Aorta (tissue), 5 donors: ENCODE results near the gene HEG1. TPM values are rescaled to one million over a fixed set of nuclear protein-coding genes. Genes with fewer than 3 reads are reported as not detected.
"Not testable (repeated sequence)": the region's sequence is repeated elsewhere in the genome, so short reads cannot be mapped to it uniquely, and the experiment has no call there.

Experiments
- ATAC-seq: fragments of 200-7000 bp; cut with Tn5 transposase; one replicate; pipeline ENCODE4 v1.9.1; 2022; ENCODE audit warnings: moderate library complexity; ENCODE audit not compliant: low FRiP score
- DNase-seq, 2 donors: peaks; one replicate each; pipeline ENCODE4 v3.0.0-alpha.2; 2020
- H3K27ac ChIP-seq, 2 donors: one replicate each; pipeline ENCODE4 v1.5.1; 2013; ENCODE audit warnings: low read length in 2 of 2, mild to moderate bottlenecking in 2 of 2, moderate library complexity in 2 of 2, control low read depth in 1 of 2, inconsistent platforms in 1 of 2, low read depth in 1 of 2
- H3K27me3 ChIP-seq, 2 donors: one replicate each; pipeline ENCODE4 v1.6.1; 2013; ENCODE audit warnings: control low read depth in 1 of 2, low read length in 1 of 2, mild to moderate bottlenecking in 1 of 2, moderate library complexity in 1 of 2; ENCODE audit not compliant: insufficient read depth in 2 of 2, control insufficient read depth in 1 of 2
- H3K36me3 ChIP-seq, 2 donors: one replicate each; pipeline ENCODE4 v1.6.1; 2013; ENCODE audit warnings: control low read depth in 1 of 2, low read length in 1 of 2, mild to moderate bottlenecking in 1 of 2; ENCODE audit not compliant: insufficient read depth in 2 of 2, control insufficient read depth in 1 of 2
- H3K4me1 ChIP-seq, 2 donors: one replicate each; pipeline ENCODE4 v1.6.1; 2013; ENCODE audit warnings: low read length in 2 of 2, control low read depth in 1 of 2, mild to moderate bottlenecking in 1 of 2, moderate library complexity in 1 of 2; ENCODE audit not compliant: insufficient read depth in 2 of 2, control insufficient read depth in 1 of 2
- H3K4me3 ChIP-seq, 2 donors: one replicate each; pipeline ENCODE4 v1.5.1; 2013; ENCODE audit warnings: low read length in 2 of 2, control low read depth in 1 of 2, mild to moderate bottlenecking in 1 of 2
- H3K9me3 ChIP-seq: one replicate; pipeline ENCODE4 v1.6.1; 2013; ENCODE audit warnings: mild to moderate bottlenecking, low read length; ENCODE audit not compliant: control insufficient read depth
- WGBS, 2 donors: extraction: QIAGEN DNeasy Blood & Tissue Kit; methylation state at CpG; one replicate each; pipeline ENCODE4 v1.1.7; 2013; 5-methylcytosine and 5-hydroxymethylcytosine counted together
- intact Hi-C, 2 donors: fragments of 100-400 bp; cut with DNase I; formaldehyde crosslinking; loops; one replicate each; pipeline versions ENCODE4 v1.14.2 to v1.15.0; 2022
- polyA plus RNA-seq, 2 donors: library from polyadenylated mRNA; stranded (reverse); fragments of 200-250 nt; gene quantifications; one replicate each; pipeline ENCODE4 v1.2.3, GENCODE V29; 2013
- total RNA-seq, 2 donors: library from RNA; stranded (reverse); fragmentation: NEBNext Ultra II Directional; extraction: Animal tissue kit (Norgen Biotek cat#: 25700); gene quantifications; one replicate each; pipeline ENCODE4 v1.2.1, GENCODE V29; 2021
- donor health status: healthy with polysubstance abuse.
- donor health status: Bipolar disorder and iron deficiency.
- donor health status: DM: no; HTN: no; CAD: no.
- donor health status: DM: no; HTN: no; CAD: no.
- donor health status: DM: yes; HTN: yes; CAD: no.

Gene HEG1
- total and polyA plus RNA-seq, 4 donors, result 4.9 to 204 (median 55.7) TPM

DNA sequence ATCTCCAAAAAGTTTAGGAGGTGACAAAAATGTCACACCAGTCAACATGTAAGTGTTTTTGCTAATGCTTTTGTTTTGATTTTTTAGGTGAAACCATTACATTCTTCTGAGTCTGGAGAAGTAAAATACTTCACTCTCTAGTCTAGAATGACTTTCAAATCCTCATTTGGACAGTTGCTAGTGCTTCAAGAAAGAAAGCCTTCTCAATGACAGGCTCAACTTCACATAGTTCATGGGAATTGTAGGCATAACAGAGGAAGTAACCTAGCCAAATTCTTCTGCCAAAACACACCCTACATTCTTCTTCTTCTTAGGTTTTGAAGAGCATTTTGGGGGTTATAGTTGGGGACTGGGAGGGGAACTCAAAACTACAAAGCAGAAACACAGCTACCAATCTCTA, 29.4 kb upstream of the HEG1 start:
- DNase-seq (no peak), ATAC-seq (no peak)
- Histone ChIP-seq H3K36me3 (no peaks in the 10 kb centered on the region), H3K9me3 (no peaks in the 10 kb centered on the region), H3K4me3 (no peak overlapping the region), H3K27ac (no peak overlapping the region), H3K4me1 (no peaks in the 10 kb centered on the region), H3K27me3 (no peaks in the 10 kb centered on the region)
- intact Hi-C loops, result no loop called here

DNA sequence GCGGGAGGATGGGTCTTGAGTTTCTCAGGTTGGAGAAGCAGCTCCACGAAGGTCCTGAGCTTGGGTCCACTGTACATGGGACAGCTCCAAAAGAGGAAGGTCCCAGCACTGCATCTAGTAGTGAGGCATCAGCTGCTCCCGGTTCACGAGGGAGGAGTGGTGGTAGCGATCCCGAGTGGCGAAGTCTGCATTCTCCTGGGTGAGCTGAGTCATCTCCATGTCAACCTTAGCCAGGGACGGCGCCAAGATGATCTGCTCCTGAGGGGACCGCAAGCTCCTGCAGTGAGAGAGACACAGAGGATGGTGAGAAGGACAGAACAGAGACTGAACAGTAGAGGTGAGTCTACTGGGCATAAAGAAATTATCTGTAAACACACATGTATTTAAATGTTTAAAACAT, 28.0 kb upstream of the HEG1 start:
- Histone ChIP-seq H3K36me3 (no peaks in the 10 kb centered on the region), H3K9me3 (no peaks in the 10 kb centered on the region), H3K4me1 (no peaks in the 10 kb centered on the region), H3K4me3 (no peak overlapping the region), H3K27me3 (no peaks in the 10 kb centered on the region), H3K27ac (no peak overlapping the region)
- WGBS, 2 donors, result 86 to 87% methylated on average over 10 of the region's 10 CpGs
- intact Hi-C loops, result no loop called here
- ATAC-seq, result peak; percentile 42
- DNase-seq, result no peak

DNA sequence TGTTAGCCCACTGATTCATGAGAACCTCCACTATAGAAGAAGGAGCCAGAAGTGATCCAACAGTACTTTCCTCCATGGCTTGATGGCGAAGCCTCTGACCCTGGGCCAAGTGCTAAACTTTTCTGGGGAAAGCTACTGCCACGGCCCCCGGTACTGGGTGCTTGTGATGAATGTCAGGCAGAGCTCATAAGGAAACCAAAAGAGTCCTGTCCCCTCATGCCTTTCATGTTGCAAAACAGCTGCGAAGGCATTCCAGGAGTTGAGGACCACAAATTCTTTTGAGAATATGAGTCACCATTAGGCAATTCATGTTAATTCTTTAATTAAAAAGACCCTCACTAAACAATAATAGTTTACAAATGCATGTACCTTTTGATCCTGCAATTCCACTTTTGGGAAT, 26.5 kb upstream of the HEG1 start:
- WGBS, 2 donors, result 74 to 83% methylated on average over 4 of the region's 4 CpGs
- H3K9me3 ChIP-seq, H3K27ac ChIP-seq, ATAC-seq, DNase-seq, H3K4me3 ChIP-seq, H3K27me3 ChIP-seq, intact Hi-C loops, H3K36me3 ChIP-seq, H3K4me1 ChIP-seq: not testable (repeated sequence)

DNA sequence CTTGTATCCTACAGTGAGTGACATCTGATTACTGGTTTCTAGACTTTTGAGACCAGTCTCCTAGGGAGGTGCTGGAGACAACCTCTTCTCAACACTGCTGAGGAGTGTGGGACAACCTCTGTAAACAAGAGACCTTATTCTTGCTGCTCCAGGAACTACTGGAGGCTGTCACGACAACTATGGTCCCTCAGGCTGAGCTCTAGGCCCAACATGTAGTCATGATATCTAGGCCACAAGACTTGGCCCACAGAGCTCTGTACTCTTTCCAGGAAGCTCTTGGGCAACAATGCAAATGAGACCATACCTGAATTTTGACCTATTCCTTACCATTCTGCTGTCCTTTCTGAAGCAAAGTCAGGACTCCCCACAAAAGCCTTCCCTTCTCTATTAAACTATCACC, 24.3 kb upstream of the HEG1 start:
- WGBS, 2 donors, result 97 to 100% methylated on average over 1 of the region's 1 CpG
- no peak for ATAC-seq
- no peaks in the 10 kb centered on the region for H3K36me3 ChIP-seq
- no peak overlapping the region for H3K27ac ChIP-seq
- no peaks in the 10 kb centered on the region for H3K4me1 ChIP-seq
- no peaks in the 10 kb centered on the region for H3K9me3 ChIP-seq
- H3K4me3 ChIP-seq, result no peak overlapping the region
- intact Hi-C loops, result no loop called here
- DNase-seq, result no peak
- no peaks in the 10 kb centered on the region for H3K27me3 ChIP-seq

DNA sequence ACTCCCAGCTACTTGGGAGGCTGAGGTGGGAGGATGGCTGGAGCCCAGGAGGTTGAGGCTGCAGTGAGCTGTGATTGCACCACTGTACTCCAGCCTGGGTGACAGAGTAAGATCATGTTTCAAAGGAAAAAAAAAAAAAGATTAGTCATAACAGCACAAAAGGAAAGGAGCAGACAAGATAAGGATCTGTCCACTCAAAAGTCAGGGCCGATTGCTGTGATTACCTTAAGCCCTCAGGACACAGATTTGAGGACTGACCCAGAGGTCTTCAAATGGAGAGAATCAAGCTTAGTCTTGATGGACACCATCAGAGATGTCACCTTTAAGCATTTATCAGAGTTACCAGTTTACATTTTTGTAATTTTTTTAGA, 23.9 kb upstream of the HEG1 start:
- H3K27me3 ChIP-seq, result no peaks in the 10 kb centered on the region
- ATAC-seq, result no peak

DNA sequence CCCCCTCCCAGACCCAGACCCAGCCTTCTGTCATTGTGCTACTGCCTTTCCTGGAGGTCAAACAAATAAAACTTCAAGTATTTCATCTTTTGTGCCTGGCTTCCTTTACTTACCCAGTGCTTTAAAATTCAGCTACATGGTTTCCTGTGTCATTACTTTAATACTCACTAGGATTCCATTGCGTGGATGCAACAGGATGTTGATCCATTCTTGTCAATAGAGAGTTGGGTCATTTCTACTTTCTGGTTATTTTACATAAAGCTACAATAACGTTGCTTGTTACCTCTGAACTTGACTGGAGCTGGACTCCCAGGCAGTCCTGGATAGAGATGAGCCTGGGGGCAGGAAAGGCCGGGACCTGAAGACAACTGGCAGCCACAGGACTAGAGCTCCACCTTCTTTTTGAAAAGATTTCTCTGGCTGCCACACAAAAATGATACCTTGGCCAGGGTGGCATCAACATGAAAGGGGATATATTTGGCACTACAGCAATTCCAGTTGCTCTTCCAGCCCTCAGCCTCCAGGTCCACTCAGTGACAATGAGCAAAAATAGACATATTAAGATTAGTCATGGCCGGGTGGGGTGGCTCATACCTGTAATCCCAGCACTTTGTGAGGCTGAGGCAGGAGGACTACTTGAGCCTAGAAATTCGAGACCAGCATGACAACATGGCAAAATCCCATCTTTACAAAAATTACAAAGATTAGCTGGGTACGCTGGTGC, 23.3 kb upstream of the HEG1 start:
- no peaks in the 10 kb centered on the region for H3K9me3 ChIP-seq
- intact Hi-C loops, result no loop called here
- 95 to 97% methylated on average over 6 of the region's 6 CpGs for WGBS, 2 donors

More for the DNA sequence above, 23.9 kb upstream of the HEG1 start:
- DNase-seq, result no peak
- Histone ChIP-seq H3K9me3 (no peaks in the 10 kb centered on the region), H3K4me3 (no peak overlapping the region), H3K36me3 (no peaks in the 10 kb centered on the region), H3K27ac (no peak overlapping the region), H3K4me1 (no peaks in the 10 kb centered on the region)
- intact Hi-C loops, result no loop called here
- WGBS, 2 donors, result 88 to 93% methylated on average over 1 of the region's 1 CpG

DNA sequence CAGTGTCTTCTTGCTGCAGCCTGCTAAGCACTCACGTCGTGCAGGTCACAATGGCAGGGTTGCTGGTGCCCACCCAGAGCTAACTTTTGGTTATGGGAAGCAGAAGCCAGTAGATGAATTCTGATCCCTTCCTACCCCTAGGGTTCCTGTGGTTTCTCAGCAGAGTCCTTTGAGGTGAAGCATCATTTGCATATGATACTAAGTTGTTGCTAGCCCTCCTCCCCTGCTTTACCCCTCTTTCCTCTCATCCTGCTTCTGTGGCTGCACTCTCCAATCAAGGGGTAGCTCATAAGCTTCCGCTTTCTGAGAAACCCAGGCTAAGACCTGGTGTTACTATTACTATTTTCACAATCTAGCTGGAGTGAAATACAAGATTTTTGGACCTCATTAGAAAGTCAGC, 22.1 kb upstream of the HEG1 start:
- H3K4me3 ChIP-seq, result no peak overlapping the region
- H3K4me1 ChIP-seq, result no peaks in the 10 kb centered on the region
- H3K36me3 ChIP-seq, result no peaks in the 10 kb centered on the region
- intact Hi-C loops, result no loop called here
- H3K27me3 ChIP-seq, result no peaks in the 10 kb centered on the region
- WGBS, 2 donors, result 95% methylated on average over 3 of the region's 3 CpGs
- ATAC-seq (no peak), DNase-seq (no peak)
- no peak overlapping the region for H3K27ac ChIP-seq
- no peaks in the 10 kb centered on the region for H3K9me3 ChIP-seq

More for the DNA sequence above, 23.3 kb upstream of the HEG1 start:
- no peaks in the 10 kb centered on the region for H3K4me1 ChIP-seq
- no peak for ATAC-seq
- H3K4me3 ChIP-seq, result no peak overlapping the region
- H3K27me3 ChIP-seq, result no peaks in the 10 kb centered on the region
- H3K27ac ChIP-seq, result no peak overlapping the region
- no peak for DNase-seq
- no peaks in the 10 kb centered on the region for H3K36me3 ChIP-seq

DNA sequence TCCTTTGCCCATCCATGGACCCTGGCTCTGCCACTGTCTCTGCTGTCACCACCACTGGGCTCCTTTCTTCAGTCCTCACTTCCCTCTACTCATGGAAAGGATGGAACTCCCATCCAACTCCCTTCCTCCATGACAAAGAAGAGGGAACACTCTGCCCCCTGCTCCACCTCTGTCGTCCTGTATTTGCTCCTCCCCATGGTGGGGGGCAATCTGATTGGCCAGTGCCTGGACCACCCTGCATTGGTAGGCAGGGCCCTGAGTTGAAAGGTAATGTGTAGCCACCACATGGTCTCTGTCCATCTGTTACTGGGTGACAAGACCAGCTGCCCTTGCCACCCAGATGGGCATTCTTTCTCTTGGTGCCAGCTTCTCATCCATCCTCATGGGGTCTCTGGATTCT, 20.7 kb upstream of the HEG1 start:
- H3K4me3 ChIP-seq, result no peak overlapping the region
- H3K36me3 ChIP-seq, result no peaks in the 10 kb centered on the region
- DNase-seq (no peak), ATAC-seq (no peak)
- WGBS, 2 donors, result 71 to 81% methylated on average over 1 of the region's 1 CpG
- no peaks in the 10 kb centered on the region for H3K4me1 ChIP-seq
- intact Hi-C loops, result no loop called here
- H3K27me3 ChIP-seq, result no peaks in the 10 kb centered on the region
- no peaks in the 10 kb centered on the region for H3K9me3 ChIP-seq
- no peak overlapping the region for H3K27ac ChIP-seq

DNA sequence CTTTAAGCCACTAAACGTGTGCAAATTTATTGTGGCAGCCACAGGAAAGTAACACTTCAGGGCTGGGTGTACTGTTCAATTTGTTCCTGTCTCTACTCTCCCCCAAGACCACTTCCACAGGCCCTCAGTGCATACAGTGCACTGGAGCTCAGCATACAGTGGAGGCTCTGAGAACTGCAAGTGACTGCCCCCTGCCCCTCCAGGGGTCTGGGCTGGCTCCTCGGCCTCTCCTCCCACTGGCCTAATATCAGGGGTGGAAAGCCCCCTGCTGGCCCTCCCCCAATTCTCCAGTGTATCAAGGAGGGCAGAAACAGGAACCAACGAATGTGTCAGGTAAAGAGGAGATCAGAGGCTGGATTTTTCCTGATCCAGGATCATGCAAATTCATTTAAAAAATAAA, 19.9 kb upstream of the HEG1 start:
- ATAC-seq (no peak), DNase-seq (no peak)
- Histone ChIP-seq H3K4me3 (no peak overlapping the region), H3K36me3 (no peaks in the 10 kb centered on the region), H3K4me1 (no peaks in the 10 kb centered on the region), H3K27me3 (no peaks in the 10 kb centered on the region), H3K27ac (no peak overlapping the region), H3K9me3 (no peaks in the 10 kb centered on the region)
- WGBS, 2 donors, result 65 to 76% methylated on average over 3 of the region's 3 CpGs
- intact Hi-C loops, result no loop called here
